ENCODE measurements around the gene PPARA. TPM values are rescaled to one million over a fixed set of nuclear protein-coding genes. Genes with fewer than 3 reads are reported as not detected.

Gene PPARA
- total RNA-seq, 1 donor from 2014 or later = 13.0 TPM

GRCh38 chr22:46162771-46163556 is 12.6 kb downstream of the PPARA start:
- H3K4me3 Mint-ChIP-seq = no peak overlapping the region
- H3K27me3 Mint-ChIP-seq (ENCODE audit: low read depth) = no peaks in the 10 kb centered on the region
- DNase-seq (ENCODE audit: low spot score in 2 of 2, unreplicated experiment in 2 of 2) = no peak
- TF ChIP-seq CTCF (IDR thresholded peaks at IDR 0.05; ENCODE audit: unreplicated experiment) = no peak
- no peaks in the 10 kb centered on the region for H3K9me3 Mint-ChIP-seq
- H3K4me1 Mint-ChIP-seq = peaks cover 5% of the 10 kb centered on the region
- no peak overlapping the region for H3K27ac Mint-ChIP-seq
- H3K36me3 Mint-ChIP-seq = no peaks in the 10 kb centered on the region

- H3K9me3 Mint-ChIP-seq = no peaks in the 10 kb centered on the region
- no peaks in the 10 kb centered on the region for H3K27me3 Mint-ChIP-seq (ENCODE audit: low read depth)
- no peaks in the 10 kb centered on the region for H3K36me3 Mint-ChIP-seq
Measured at GRCh38 chr22:46163557-46163888, 13.2 kb downstream of the PPARA start.

GRCh38 chr22:46165977-46166376 is 15.7 kb downstream of the PPARA start:
- Mint-ChIP-seq H3K27ac (no peak overlapping the region), H3K9me3 (peaks cover 4% of the 10 kb centered on the region), H3K27me3 (ENCODE audit: low read depth) (no peaks in the 10 kb centered on the region), H3K4me1 (peaks cover 5% of the 10 kb centered on the region), H3K36me3 (no peaks in the 10 kb centered on the region), H3K4me3 (no peak overlapping the region)
- DNase-seq (ENCODE audit: low spot score in 2 of 2, unreplicated experiment in 2 of 2) = no peak
- TF ChIP-seq CTCF (IDR thresholded peaks at IDR 0.05; ENCODE audit: unreplicated experiment) = no peak

More at GRCh38 chr22:46163557-46163888, 13.2 kb downstream of the PPARA start:
- H3K27ac Mint-ChIP-seq = no peak overlapping the region
- DNase-seq (ENCODE audit: low spot score in 2 of 2, unreplicated experiment in 2 of 2) = no peak
- TF ChIP-seq CTCF (IDR thresholded peaks at IDR 0.05; ENCODE audit: unreplicated experiment) = no peak
- no peak overlapping the region for H3K4me3 Mint-ChIP-seq
- H3K4me1 Mint-ChIP-seq = peaks cover 5% of the 10 kb centered on the region

- Mint-ChIP-seq H3K27ac (no peak overlapping the region), H3K4me3 (no peak overlapping the region), H3K36me3 (no peaks in the 10 kb centered on the region), H3K9me3 (peaks cover 4% of the 10 kb centered on the region), H3K27me3 (ENCODE audit: low read depth) (no peaks in the 10 kb centered on the region), H3K4me1 (no peaks in the 10 kb centered on the region)
- TF ChIP-seq CTCF (IDR thresholded peaks at IDR 0.05; ENCODE audit: unreplicated experiment) = no peak
- no peak for DNase-seq (ENCODE audit: low spot score in 2 of 2, unreplicated experiment in 2 of 2)
Measured at GRCh38 chr22:46169628-46170027, 19.3 kb downstream of the PPARA start.

GRCh38 chr22:46171940-46172339 is 21.6 kb downstream of the PPARA start:
- Mint-ChIP-seq H3K9me3 (peaks cover 4% of the 10 kb centered on the region), H3K36me3 (peaks cover 7% of the 10 kb centered on the region), H3K4me3 (no peak overlapping the region), H3K27me3 (ENCODE audit: low read depth) (no peaks in the 10 kb centered on the region), H3K4me1 (no peaks in the 10 kb centered on the region), H3K27ac (no peak overlapping the region)
- no peak for DNase-seq (ENCODE audit: low spot score in 2 of 2, unreplicated experiment in 2 of 2)
- no peak for TF ChIP-seq CTCF (IDR thresholded peaks at IDR 0.05; ENCODE audit: unreplicated experiment)

Data from mesothelial cell of epicardium (in vitro differentiated cells).